Measurements from ENCODE around the gene GSTM3.
"Not testable (repeated sequence)": the region's sequence is repeated elsewhere in the genome, so short reads cannot be mapped to it uniquely, and the experiment has no call there.

GSTM3 gene

GRCh38 chr1:109763646-109764415 is 23.0 kb upstream of the GSTM3 start, which contains the start of gene EPS8L3:
EPS8L3 (minus strand) TSS chr1:109763923; CDS start chr1:109761749, 2,174 bp downstream.
- in situ Hi-C loops (cut with HindIII; ENCODE audit: low sequenced_read_pairs), result loop anchor here (25.0 kb wide), 1 partner anchor 127 kb away; no protein-coding TSS in a partner anchor

- in situ Hi-C loops (cut with HindIII; ENCODE audit: low sequenced_read_pairs), result loop anchor here (25.0 kb wide), 1 partner anchor 126 kb away; no protein-coding TSS in a partner anchor
Observed at GRCh38 chr1:109762821-109763645, 22.2 kb upstream of the GSTM3 start.

- in situ Hi-C loops (cut with HindIII; ENCODE audit: low sequenced_read_pairs), result loop anchor here (25.0 kb wide), 1 partner anchor 125 kb away; no protein-coding TSS in a partner anchor
Observed at GRCh38 chr1:109762039-109762585, 21.3 kb upstream of the GSTM3 start.

- in situ Hi-C loops (cut with HindIII; ENCODE audit: low sequenced_read_pairs), result loop anchor here (25.0 kb wide), 1 partner anchor 124 kb away; no protein-coding TSS in a partner anchor
Observed at GRCh38 chr1:109761227-109762038, 20.6 kb upstream of the GSTM3 start.

GRCh38 chr1:109760581-109761226 is 19.9 kb upstream of the GSTM3 start:
- in situ Hi-C loops (cut with HindIII; ENCODE audit: low sequenced_read_pairs), result loop anchor here (25.0 kb wide), 1 partner anchor 123 kb away; no protein-coding TSS in a partner anchor

GRCh38 chr1:109759513-109760334 is 18.9 kb upstream of the GSTM3 start:
- in situ Hi-C loops (cut with HindIII; ENCODE audit: low sequenced_read_pairs), result loop anchor here (25.0 kb wide), 1 partner anchor 122 kb away; no protein-coding TSS in a partner anchor

GRCh38 chr1:109757936-109758786 is 17.3 kb upstream of the GSTM3 start:
- in situ Hi-C loops (cut with HindIII; ENCODE audit: low sequenced_read_pairs), result loop anchor here (25.0 kb wide), 1 partner anchor 121 kb away; no protein-coding TSS in a partner anchor

GRCh38 chr1:109756848-109757521 is 16.1 kb upstream of the GSTM3 start:
- in situ Hi-C loops (cut with HindIII; ENCODE audit: low sequenced_read_pairs), result loop anchor here (25.0 kb wide), 1 partner anchor 120 kb away; no protein-coding TSS in a partner anchor

GRCh38 chr1:109756325-109756724 is 15.5 kb upstream of the GSTM3 start:
- in situ Hi-C loops (cut with HindIII; ENCODE audit: low sequenced_read_pairs), result loop anchor here (25.0 kb wide), 1 partner anchor 119 kb away; no protein-coding TSS in a partner anchor

- in situ Hi-C loops (cut with HindIII; ENCODE audit: low sequenced_read_pairs), result loop anchor here (25.0 kb wide), 1 partner anchor 117 kb away; no protein-coding TSS in a partner anchor
Observed at GRCh38 chr1:109754738-109755137, 13.9 kb upstream of the GSTM3 start.

GRCh38 chr1:109751531-109752260 is 10.9 kb upstream of the GSTM3 start:
- in situ Hi-C loops (cut with HindIII; ENCODE audit: low sequenced_read_pairs), result loop anchor here (25.0 kb wide), 1 partner anchor 114 kb away; no protein-coding TSS in a partner anchor

GRCh38 chr1:109750920-109751319 is 10.1 kb upstream of the GSTM3 start:
- in situ Hi-C loops (cut with HindIII; ENCODE audit: low sequenced_read_pairs), result loop anchor here (25.0 kb wide), 1 partner anchor 114 kb away; no protein-coding TSS in a partner anchor

GRCh38 chr1:109750241-109750882 is 9.5 kb upstream of the GSTM3 start:
- in situ Hi-C loops (cut with HindIII; ENCODE audit: low sequenced_read_pairs), result loop anchor here (25.0 kb wide), 1 partner anchor 113 kb away; no protein-coding TSS in a partner anchor

- in situ Hi-C loops (cut with HindIII; ENCODE audit: low sequenced_read_pairs), result no loop called here
Observed at GRCh38 chr1:109749221-109749620, 8.4 kb upstream of the GSTM3 start.

GRCh38 chr1:109748311-109748710 is 7.5 kb upstream of the GSTM3 start:
- in situ Hi-C loops (cut with HindIII; ENCODE audit: low sequenced_read_pairs), result not testable (repeated sequence)

Measured in DLD1 (cell line).